ENCODE data around the gene TRPV2. TPM values are rescaled to one million over a fixed set of nuclear protein-coding genes. Genes with fewer than 3 reads are reported as not detected.

The TRPV2 gene
- total and polyA plus RNA-seq, 2 experiments from 2014 or later = 0.09 to 0.93 TPM

- DNase-seq (ENCODE audit: low read depth in 1 of 2, low spot score in 1 of 2) = peak in 1 of 2 donors; percentile 92
- H3K4me3 ChIP-seq = no peak overlapping the region
- no peaks in the 10 kb centered on the region for H3K27me3 ChIP-seq
- H3K4me1 ChIP-seq (ENCODE audit: low read depth) = no peaks in the 10 kb centered on the region
- H3K9me3 ChIP-seq (ENCODE audit: low read depth) = no peaks in the 10 kb centered on the region
- H3K36me3 ChIP-seq = no peaks in the 10 kb centered on the region
- no peak for TF ChIP-seq CTCF (IDR thresholded peaks at IDR 0.05; ENCODE audit: low read depth, low read length)
- peak overlapping the region; percentile 48 for H3K27ac ChIP-seq
Measured at GRCh38 chr17:16477255-16477654, 61.9 kb downstream of the TRPV2 start.

GRCh38 chr17:16477666-16478065 is 62.3 kb downstream of the TRPV2 start:
- Histone ChIP-seq H3K27ac (peak overlapping the region; percentile 48), H3K4me3 (no peak overlapping the region), H3K27me3 (no peaks in the 10 kb centered on the region), H3K9me3 (ENCODE audit: low read depth) (no peaks in the 10 kb centered on the region), H3K36me3 (no peaks in the 10 kb centered on the region), H3K4me1 (ENCODE audit: low read depth) (no peaks in the 10 kb centered on the region)
- no peak for DNase-seq (ENCODE audit: low read depth in 1 of 2, low spot score in 1 of 2)
- TF ChIP-seq CTCF (IDR thresholded peaks at IDR 0.05; ENCODE audit: low read depth, low read length) = no peak

- TF ChIP-seq CTCF (IDR thresholded peaks at IDR 0.05; ENCODE audit: low read depth, low read length) = no peak
- H3K27me3 ChIP-seq = no peaks in the 10 kb centered on the region
- H3K4me3 ChIP-seq = no peak overlapping the region
- no peaks in the 10 kb centered on the region for H3K4me1 ChIP-seq (ENCODE audit: low read depth)
- no peaks in the 10 kb centered on the region for H3K9me3 ChIP-seq (ENCODE audit: low read depth)
- H3K36me3 ChIP-seq = no peaks in the 10 kb centered on the region
- DNase-seq (ENCODE audit: low read depth in 1 of 2, low spot score in 1 of 2) = no peak
- H3K27ac ChIP-seq = no peak overlapping the region
Measured at GRCh38 chr17:16478649-16479048, 63.3 kb downstream of the TRPV2 start.

- Histone ChIP-seq H3K4me3 (no peak overlapping the region), H3K36me3 (no peaks in the 10 kb centered on the region), H3K27ac (no peak overlapping the region), H3K9me3 (ENCODE audit: low read depth) (no peaks in the 10 kb centered on the region), H3K4me1 (ENCODE audit: low read depth) (peaks cover 2% of the 10 kb centered on the region), H3K27me3 (no peaks in the 10 kb centered on the region)
- no peak for TF ChIP-seq CTCF (IDR thresholded peaks at IDR 0.05; ENCODE audit: low read depth, low read length)
- no peak for DNase-seq (ENCODE audit: low read depth in 1 of 2, low spot score in 1 of 2)
Measured at GRCh38 chr17:16479264-16479663, 63.9 kb downstream of the TRPV2 start.

GRCh38 chr17:16480995-16481394 is 65.6 kb downstream of the TRPV2 start:
- no peak overlapping the region for H3K4me3 ChIP-seq
- H3K27ac ChIP-seq = no peak overlapping the region
- no peak for TF ChIP-seq CTCF (IDR thresholded peaks at IDR 0.05; ENCODE audit: low read depth, low read length)
- no peaks in the 10 kb centered on the region for H3K36me3 ChIP-seq
- no peak for DNase-seq (ENCODE audit: low read depth in 1 of 2, low spot score in 1 of 2)
- no peaks in the 10 kb centered on the region for H3K9me3 ChIP-seq (ENCODE audit: low read depth)
- peaks cover 16% of the 10 kb centered on the region for H3K4me1 ChIP-seq (ENCODE audit: low read depth)
- no peaks in the 10 kb centered on the region for H3K27me3 ChIP-seq

GRCh38 chr17:16482253-16482652 is 66.9 kb downstream of the TRPV2 start:
- H3K27me3 ChIP-seq = no peaks in the 10 kb centered on the region
- no peak overlapping the region for H3K4me3 ChIP-seq
- no peak for DNase-seq (ENCODE audit: low read depth in 1 of 2, low spot score in 1 of 2)
- peaks cover 28% of the 10 kb centered on the region for H3K4me1 ChIP-seq (ENCODE audit: low read depth)
- no peaks in the 10 kb centered on the region for H3K36me3 ChIP-seq
- H3K9me3 ChIP-seq (ENCODE audit: low read depth) = no peaks in the 10 kb centered on the region
- H3K27ac ChIP-seq = no peak overlapping the region
- TF ChIP-seq CTCF (IDR thresholded peaks at IDR 0.05; ENCODE audit: low read depth, low read length) = no peak

Data from cardiac muscle cell (in vitro differentiated cells and primary cell).